ENCODE results near the gene LHFPL2. TPM values are rescaled to one million over a fixed set of nuclear protein-coding genes. Genes with fewer than 3 reads are reported as not detected.

The LHFPL2 gene
- total RNA-seq, 2 donors from 2014 or later: 13.7 to 40.4 TPM

- no peak for TF ChIP-seq POLR2A (IDR thresholded peaks at IDR 0.05)
- TF ChIP-seq POLR2AphosphoS5 (IDR thresholded peaks at IDR 0.05): no peak
- TF ChIP-seq CTCF (IDR thresholded peaks at IDR 0.05): no peak
- Histone ChIP-seq H3K4me3 (no peak overlapping the region), H3K4me1 (replicated peaks) (no peaks in the 10 kb centered on the region), H3K36me3 (no peaks in the 10 kb centered on the region), H3K9me3 (no peaks in the 10 kb centered on the region), H3K27ac (no peak overlapping the region), H3K27me3 (replicated peaks; ENCODE audit: insufficient read depth) (no peaks in the 10 kb centered on the region)
- WGBS: 49% methylated on average over 3 of the region's 4 CpGs
- no peak for DNase-seq (ENCODE audit: low spot score)
- intact Hi-C loops (cut with DNase I): loop anchor here (5.0 to 10.0 kb wide), 2 partner anchors 76 to 372 kb away; no protein-coding TSS in a partner anchor
Measured at GRCh38 chr5:78543292-78543691, 105.3 kb downstream of the LHFPL2 start.

GRCh38 chr5:78542321-78542840 lies 106.2 kb downstream of the LHFPL2 start:
- no peak for TF ChIP-seq POLR2A (IDR thresholded peaks at IDR 0.05)
- no peak for TF ChIP-seq CTCF (IDR thresholded peaks at IDR 0.05)
- TF ChIP-seq POLR2AphosphoS5 (IDR thresholded peaks at IDR 0.05): no peak
- no peak for DNase-seq (ENCODE audit: low spot score)
- H3K27ac ChIP-seq: no peak overlapping the region
- intact Hi-C loops (cut with DNase I): loop anchor here (5.0 to 10.0 kb wide), 2 partner anchors 75 to 372 kb away; no protein-coding TSS in a partner anchor
- no peaks in the 10 kb centered on the region for H3K4me1 ChIP-seq (replicated peaks)
- H3K4me3 ChIP-seq: no peak overlapping the region
- 85% methylated on average over 6 of the region's 6 CpGs for WGBS
- H3K36me3 ChIP-seq: no peaks in the 10 kb centered on the region
- H3K9me3 ChIP-seq: no peaks in the 10 kb centered on the region
- no peaks in the 10 kb centered on the region for H3K27me3 ChIP-seq (replicated peaks; ENCODE audit: insufficient read depth)

DNA sequence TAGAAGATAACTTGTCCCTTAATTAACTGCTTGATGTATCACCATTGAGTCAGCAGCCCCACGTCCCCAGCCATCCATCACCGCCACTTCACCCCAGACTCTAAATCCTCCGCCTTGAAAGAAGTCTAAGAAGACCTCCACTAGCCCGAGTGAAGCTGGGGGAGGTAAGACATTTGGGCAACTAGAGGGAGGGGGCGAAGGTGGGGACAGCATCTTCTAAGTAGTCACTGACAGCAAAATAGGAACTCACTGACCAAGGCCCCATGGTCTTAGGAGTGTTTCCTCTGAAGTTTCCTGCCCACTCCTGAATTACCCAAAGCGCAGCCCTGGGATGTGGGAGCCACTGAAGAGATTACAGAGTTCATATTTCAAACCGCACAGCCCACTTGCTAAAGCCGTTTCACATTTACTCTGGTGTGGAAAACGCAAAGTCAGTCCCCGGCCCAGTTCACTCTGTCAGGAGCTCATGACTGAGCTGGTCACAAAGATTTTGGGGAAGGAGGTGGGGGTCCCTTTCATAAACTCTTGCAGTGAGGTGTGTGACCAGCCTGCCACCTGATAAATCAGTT lies 107.4 kb downstream of the LHFPL2 start:
- intact Hi-C loops (cut with DNase I): loop anchor here (5.0 to 10.0 kb wide), 2 partner anchors 74 to 374 kb away; no protein-coding TSS in a partner anchor
- no peak for DNase-seq (ENCODE audit: low spot score)
- 67% methylated on average over 10 of the region's 10 CpGs for WGBS
- Histone ChIP-seq H3K9me3 (no peaks in the 10 kb centered on the region), H3K27me3 (replicated peaks; ENCODE audit: insufficient read depth) (no peaks in the 10 kb centered on the region), H3K36me3 (no peaks in the 10 kb centered on the region), H3K27ac (peak overlapping the region; percentile 12 to 26), H3K4me3 (no peak overlapping the region), H3K4me1 (replicated peaks) (no peaks in the 10 kb centered on the region)
- TF ChIP-seq POLR2AphosphoS5 (IDR thresholded peaks at IDR 0.05) (no peak), POLR2A (IDR thresholded peaks at IDR 0.05) (no peak), CTCF (IDR thresholded peaks at IDR 0.05) (no peak)

- H3K36me3 ChIP-seq: no peaks in the 10 kb centered on the region
- H3K4me1 ChIP-seq (replicated peaks): no peaks in the 10 kb centered on the region
- H3K27me3 ChIP-seq (replicated peaks; ENCODE audit: insufficient read depth): no peaks in the 10 kb centered on the region
- DNase-seq (ENCODE audit: low spot score): no peak
- H3K4me3 ChIP-seq: no peak overlapping the region
- WGBS: 41% methylated on average over 7 of the region's 7 CpGs
- H3K9me3 ChIP-seq: no peaks in the 10 kb centered on the region
- intact Hi-C loops (cut with DNase I): loop anchor here (5.0 to 10.0 kb wide), 2 partner anchors 73 to 374 kb away; no protein-coding TSS in a partner anchor
- H3K27ac ChIP-seq: peak overlapping the region; percentile 12 to 26
- TF ChIP-seq POLR2AphosphoS5 (IDR thresholded peaks at IDR 0.05): no peak
Measured at GRCh38 chr5:78540335-78541085, 108.1 kb downstream of the LHFPL2 start.

DNA sequence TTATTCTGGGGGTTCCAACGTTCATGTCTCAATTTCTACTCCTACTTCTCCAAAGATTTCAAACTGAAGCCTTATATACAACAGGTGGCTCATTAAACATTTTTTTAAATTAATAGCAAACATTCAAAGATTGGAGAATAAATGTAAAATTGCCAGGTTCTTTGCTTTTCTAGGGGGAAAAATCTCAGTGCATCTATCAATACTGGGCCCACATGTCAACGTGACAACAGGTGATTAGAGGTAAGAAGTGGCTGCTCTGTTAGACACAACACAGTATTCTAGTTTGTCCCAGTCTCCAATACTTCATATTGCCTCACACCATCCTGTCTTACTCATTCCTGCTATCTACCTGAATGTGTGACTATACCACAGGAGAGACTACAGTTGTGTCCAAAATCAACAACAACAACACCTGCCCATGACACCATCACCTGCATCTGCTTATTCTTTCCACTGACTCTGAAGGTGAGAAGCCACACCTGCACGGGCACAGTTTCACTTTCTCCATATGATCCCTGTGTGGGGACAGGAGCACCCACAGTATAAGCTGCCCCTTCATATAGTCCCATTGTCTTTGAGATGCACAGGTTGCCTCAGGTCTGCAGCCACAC lies 110.2 kb downstream of the LHFPL2 start:
- 83% methylated on average over 3 of the region's 3 CpGs for WGBS
- Histone ChIP-seq H3K4me1 (replicated peaks) (no peaks in the 10 kb centered on the region), H3K27ac (no peak overlapping the region), H3K4me3 (no peak overlapping the region), H3K36me3 (no peaks in the 10 kb centered on the region), H3K9me3 (no peaks in the 10 kb centered on the region), H3K27me3 (replicated peaks; ENCODE audit: insufficient read depth) (no peaks in the 10 kb centered on the region)
- no peak for DNase-seq (ENCODE audit: low spot score)
- intact Hi-C loops (cut with DNase I): loop anchor here (5.0 kb wide), 2 partner anchors 109 to 424 kb away; partner anchors contain the start of gene LHFPL2
- TF ChIP-seq POLR2AphosphoS5 (IDR thresholded peaks at IDR 0.05): no peak
- no peak for TF ChIP-seq POLR2A (IDR thresholded peaks at IDR 0.05)
- no peak for TF ChIP-seq CTCF (IDR thresholded peaks at IDR 0.05)

Measured in prostate gland (tissue), 2 donors.